HG03135 (cell line): ENCODE data around the gene GLDN.

Experiments used
- ATAC-seq: cut with Tn5 transposase; IDR thresholded peaks from one replicate; pipeline ENCODE4 v1.9.1; 2021; ENCODE audit warnings: mild to moderate bottlenecking, moderate library complexity; ENCODE audit not compliant: unreplicated experiment

GLDN gene

GRCh38 chr15:51341366-51342226 lies at the start of gene GLDN:
TSS of gene GLDN (plus strand) at chr15:51341655. CDS start at chr15:51341685, 30 bp downstream.
- ATAC-seq, result no peak

DNA sequence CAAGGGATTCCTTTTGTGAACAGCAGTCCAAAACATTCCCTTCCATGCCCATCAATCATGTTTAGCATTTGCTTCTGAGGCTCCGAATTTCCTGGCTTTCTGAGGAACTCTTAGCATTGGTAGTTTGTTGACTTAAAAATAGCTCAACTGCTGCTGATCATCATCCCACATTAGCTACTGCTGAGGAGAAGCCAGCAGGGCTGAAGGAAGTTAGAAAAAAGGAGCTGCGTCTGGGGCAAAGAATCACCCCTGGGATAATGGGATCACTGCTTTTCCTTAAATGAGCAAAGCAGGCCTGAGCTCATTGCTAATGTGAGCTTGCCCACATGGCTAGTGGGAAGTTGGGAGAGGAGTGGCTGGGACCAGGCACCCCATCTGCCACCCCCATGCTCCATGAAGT lies 42.8 kb upstream of the GLDN start:
- ATAC-seq, result no peak

DNA sequence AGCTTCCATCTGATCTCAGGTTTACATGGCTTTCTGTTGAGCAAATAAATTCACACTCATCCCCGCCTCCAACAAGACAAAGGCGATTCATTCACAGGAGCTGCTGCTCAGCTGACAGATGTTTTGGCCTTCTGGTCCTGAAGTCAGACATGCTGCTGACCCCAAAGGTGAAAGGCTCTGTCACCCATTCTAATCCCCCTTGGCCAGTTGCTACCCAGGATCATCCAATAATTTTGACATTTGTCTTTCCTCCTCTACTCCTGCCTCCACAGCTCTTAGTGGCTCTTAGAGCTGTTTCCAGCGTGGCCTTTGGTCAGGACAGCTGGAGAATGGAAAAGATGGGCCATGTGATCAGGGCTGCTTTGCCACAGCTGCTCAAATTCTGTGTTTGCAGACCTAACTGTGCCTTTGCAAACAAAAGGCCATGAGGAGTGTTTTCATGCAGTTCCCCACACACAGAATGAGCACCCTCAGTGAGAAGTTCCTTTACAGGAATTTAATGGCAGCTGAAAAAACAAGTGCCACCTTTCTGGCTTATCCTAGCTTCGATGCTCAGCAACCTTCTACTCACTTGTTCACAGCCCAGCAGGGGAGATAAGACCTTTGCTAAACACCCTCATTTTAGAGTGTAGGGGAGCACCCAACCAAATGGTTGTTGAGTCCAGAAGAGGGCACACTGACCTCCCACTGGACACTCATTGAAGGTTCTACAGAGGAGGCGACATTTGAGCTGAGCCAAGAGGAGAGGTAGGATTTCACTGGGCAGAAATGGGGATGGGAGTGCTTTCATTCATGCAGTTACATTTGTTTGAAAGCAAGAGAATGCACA lies 42.1 kb upstream of the GLDN start:
- no peak for ATAC-seq

DNA sequence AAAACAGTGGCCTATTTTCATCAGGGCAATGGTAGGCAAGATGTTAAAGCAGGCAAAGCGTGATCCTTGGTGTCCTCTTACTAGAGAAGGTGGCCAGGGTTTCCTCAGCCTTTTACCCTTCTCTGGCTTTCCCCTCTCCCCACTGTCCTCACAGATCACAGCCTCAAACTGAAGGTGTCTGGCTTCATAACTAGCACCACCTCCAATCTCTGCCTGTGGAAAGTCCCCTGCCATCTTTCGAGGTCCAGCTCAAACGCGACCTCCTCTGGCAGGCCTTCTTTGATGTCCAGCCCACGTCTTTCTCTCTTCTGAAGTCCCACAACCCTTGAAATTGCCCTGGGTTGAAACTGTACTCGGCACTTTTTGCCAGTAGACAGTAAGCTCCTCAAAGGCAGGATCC lies 39.0 kb upstream of the GLDN start:
- ATAC-seq, result no peak

DNA sequence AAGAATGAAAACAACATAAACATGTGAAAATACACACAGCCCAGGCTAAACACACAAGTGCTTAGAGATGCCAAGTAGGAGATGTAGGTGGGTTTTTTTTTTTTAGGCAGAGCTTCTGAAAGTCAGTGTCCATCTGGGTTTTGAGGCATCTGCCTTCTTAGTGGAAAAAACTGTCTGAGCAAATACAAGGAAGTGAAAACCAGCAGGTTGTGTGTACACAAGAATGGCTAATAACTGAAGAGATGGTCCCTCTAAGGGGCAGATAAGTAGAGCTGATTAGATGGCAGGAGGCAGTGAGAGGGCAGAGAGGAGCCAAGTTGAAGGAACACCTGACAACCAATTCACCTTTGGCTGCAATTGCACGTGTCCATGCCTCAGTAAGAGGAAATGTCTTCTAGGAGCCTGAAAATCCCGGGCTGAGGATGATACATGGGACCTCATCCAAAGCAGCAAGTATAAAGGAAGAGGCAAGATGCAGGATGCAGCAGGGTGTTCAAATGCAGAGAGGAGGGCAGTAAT lies 37.9 kb upstream of the GLDN start:
- no peak for ATAC-seq

DNA sequence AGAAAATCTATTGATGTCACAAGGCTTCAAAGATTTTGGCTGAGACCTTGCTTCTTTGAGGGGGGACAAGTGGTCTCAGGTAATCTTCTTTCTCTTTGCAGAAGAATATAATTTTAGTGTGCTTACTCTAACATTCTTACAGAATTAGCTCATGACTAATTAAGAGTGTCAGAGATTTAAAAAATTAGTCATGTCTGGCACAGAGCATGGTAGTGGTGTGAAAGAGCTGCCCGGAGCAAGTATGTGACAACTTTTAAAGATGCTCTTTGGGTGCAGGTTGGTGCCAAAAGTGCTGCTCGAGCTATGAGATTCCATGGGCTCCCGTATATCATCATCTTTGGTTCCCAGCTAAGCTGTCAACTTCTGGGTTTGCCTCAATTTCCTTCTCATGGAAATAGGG lies 34.1 kb upstream of the GLDN start:
- no peak for ATAC-seq

- no peak for ATAC-seq
Observed at GRCh38 chr15:51307811-51308210, 33.6 kb upstream of the GLDN start.

DNA sequence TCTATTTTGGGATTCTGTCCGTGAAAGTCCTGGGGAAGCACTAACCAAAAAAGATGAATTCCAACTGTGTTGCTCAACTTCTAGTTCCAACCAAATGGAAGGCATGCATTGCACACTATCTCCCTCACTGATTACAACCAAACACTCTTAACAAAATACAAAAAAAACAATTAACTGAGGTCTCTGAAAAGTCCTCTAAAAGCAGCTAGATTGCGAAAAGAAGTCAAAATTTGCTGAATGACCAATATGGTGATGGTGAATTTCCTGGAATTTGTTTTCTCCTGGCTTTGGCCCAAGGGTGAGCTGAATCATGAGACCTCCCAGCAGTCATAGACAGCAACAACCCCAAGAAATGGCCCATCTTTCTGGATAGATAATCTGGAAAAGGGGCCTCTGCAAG lies 31.4 kb upstream of the GLDN start:
- ATAC-seq, result no peak

- no peak for ATAC-seq
Observed at GRCh38 chr15:51311510-51311909, 29.9 kb upstream of the GLDN start.

DNA sequence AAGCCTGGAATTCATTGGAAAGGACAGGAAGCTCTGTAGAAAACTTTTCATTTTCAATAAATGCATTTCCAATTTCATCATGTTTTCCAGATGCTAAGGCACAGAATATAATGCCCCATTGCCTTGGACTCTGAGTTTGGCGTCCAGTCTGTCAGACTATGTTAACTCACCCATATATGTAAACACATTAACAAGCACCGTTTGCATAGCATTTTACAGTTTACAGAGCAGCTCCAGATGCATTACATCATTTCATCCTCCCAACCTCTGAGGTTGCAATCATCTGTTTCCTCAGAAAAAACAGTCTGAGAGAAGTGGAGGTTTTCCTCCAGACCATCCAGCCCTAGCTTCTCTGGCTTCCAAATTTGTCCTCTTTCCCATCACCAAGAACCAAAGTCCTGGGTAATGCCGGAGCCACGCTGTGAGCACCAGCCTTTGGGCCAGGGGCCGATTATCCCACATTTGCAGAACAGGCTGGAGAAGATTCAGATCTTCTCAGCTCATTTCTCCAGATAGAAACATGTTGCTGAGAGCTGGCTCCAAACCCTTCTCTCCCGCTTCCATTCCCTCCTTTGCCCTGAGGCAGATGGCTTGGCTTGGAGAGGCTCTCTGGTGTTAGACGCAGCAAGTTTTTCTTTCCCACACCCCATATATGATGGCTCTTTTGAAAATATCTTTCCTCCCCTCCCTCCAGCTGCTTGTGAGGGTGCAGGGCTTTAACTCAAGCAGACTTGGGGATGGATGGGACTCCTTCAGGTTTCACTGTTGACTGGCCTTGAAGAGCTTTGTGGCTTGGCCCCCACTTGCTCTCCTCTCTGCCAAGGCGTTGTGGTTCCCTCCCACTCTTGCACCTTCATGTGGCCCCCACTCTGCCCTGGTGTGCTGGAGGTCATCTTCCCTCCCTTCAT lies 29.0 kb upstream of the GLDN start:
- no peak for ATAC-seq

GRCh38 chr15:51313074-51313393 lies 28.4 kb upstream of the GLDN start:
- no peak for ATAC-seq

DNA sequence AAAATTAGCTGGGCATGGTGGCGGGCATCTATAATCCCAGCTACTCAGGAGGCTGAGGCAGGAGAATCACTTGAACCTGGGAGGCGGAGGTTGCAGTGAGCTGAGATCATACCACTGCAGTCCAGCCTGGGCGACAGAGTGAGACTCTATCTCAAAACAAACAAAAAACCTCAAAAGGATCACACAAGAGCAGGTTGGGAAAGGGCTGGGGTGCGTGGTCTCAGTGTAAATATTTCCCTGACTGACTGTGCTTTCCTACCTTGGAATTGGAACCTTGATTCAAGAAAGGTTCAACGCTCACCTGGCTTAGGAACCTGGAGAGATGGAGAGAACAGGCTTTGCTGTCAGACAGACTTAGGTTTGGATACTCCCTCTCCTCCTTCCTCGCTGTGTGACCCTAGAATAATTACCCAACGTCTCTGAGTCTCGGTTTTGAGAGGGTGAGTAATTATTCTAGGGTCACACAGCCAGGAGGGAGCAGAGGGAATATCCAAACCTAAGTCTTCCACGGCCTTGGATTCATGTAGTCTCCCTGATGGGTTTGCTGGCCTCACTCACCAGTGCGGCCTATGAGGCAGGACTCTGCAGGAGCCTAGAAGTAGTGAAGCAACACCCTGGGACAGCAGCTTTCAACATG lies 27.7 kb upstream of the GLDN start:
- ATAC-seq, result no peak

DNA sequence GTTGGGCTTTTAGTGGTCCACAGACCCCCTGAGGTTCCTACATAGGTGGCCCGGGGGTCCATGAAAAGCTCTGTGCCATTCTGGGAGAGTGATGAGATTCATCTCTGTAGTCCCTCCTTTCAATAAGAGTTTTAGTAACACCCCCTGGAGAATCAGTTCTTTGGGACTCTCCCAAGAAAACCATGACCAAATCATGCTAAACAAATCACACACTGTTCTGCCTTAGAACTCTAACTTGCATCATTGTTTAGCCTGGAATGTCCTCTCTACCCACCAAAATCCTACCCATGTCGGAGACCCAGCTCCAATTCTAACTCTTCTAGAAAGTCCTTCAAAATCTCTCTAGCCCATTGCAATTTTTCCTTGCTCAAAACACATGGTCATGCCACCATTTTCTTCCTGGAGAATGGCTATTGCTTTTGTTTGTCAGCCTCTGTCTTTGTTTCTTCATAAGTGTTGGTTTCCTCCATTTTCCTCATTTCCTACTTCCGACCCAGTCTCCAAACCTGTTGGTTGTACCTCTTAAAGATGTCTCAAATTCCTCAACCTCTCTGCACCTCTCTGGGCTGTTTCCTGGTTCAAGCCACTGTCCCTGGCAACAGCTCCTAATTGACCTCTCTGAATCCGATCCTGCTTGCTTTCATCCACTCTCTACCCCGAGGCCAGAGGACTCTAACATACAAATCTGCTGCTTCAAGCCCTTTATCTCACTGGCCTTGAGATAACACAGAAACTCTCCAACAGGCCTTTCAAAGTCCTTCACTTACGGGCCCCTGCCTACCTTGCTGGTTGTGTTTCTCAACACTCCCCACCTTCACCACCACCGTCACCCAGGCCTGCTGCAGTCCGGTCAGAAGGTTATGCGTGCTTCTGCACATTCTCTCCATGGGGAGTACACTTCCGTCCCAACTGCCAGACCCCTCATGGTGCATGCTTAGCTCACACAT lies 26.8 kb upstream of the GLDN start:
- ATAC-seq, result no peak

- ATAC-seq, result no peak
Observed at GRCh38 chr15:51315726-51316125, 25.7 kb upstream of the GLDN start.

GRCh38 chr15:51316636-51317035 lies 24.8 kb upstream of the GLDN start:
- ATAC-seq, result no peak

DNA sequence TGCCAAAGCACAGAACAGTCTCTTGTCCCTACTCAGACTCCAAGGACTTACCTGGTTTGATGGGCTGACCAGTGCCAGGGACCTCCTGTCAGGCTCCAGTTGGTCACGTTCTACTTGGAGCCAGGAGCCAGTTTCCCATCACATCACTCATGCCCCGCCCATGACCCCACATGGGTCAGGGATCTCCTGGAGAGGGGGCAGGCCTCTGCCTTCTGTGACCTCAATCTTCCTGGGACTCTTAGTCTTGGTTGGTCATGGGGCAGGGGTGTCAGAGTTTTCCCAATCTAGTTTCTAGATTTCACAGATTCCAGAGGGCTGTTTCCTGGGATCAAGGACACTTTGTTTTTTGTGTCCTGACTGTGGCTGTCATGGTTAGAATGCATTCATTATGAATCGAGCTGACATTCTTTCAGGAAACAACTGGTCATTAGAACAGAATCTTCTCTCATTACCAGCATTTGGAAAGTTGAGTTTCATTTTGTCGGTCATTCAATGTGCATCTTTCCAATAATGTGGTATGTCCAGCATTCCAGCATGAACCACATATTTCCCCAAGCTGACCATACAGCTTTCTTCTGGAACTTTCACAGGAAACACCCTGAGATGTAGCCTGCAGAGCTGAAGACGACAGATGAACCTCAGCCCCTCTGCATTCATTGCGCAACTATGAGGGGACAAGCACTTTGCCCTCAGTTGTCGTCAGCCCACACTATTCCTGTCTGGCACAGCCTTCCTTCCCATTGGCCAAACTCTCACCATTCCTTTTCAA lies 22.9 kb upstream of the GLDN start:
- no peak for ATAC-seq

DNA sequence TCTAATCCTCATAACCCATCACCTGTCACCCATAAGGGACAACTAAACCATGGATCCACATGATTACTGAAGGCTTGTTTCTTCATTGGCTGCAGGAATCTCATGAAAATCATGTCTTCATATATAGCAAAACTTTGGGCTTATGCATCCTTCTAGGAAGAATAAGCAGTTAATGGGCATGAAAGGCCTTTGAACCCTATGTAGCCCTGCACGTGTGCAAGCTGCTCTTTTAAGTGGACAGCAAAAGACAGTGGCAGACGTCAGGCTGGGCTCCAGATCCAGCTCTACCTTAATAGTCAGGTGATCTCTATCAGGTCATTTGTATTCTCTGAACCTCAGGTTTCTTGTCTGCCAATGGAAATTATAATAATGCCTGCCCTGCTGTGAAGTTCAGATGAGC lies 21.9 kb upstream of the GLDN start:
- no peak for ATAC-seq

GRCh38 chr15:51320843-51321242 lies 20.6 kb upstream of the GLDN start:
- ATAC-seq, result no peak

GRCh38 chr15:51321316-51321715 lies 20.1 kb upstream of the GLDN start:
- no peak for ATAC-seq
